Peyer's patch (tissue), 4 donors: ENCODE results near the gene LRRC37A2.
"Not testable (repeated sequence)": the region's sequence is repeated elsewhere in the genome, so short reads cannot be mapped to it uniquely, and the experiment has no call there.

Source experiments
- CTCF ChIP-seq, 6 experiments: fragments of 450-650 bp in 4 of 6; fragments of 200-600 bp in 2 of 6; sonication (generic) in 1 of 6; IDR thresholded peaks; one replicate each; pipeline ENCODE4 v1.5.1; 2017 to 2019; ENCODE audit warnings: antibody characterized with exemption in 6 of 6, mild to moderate bottlenecking in 3 of 6, moderate library complexity in 1 of 6
- POLR2A ChIP-seq, 2 donors: fragments of 450-650 bp; IDR thresholded peaks; one replicate each; pipeline ENCODE4 v1.5.1; 2017; ENCODE audit warnings: antibody characterized with exemption in 2 of 2, mild to moderate bottlenecking in 2 of 2, moderate library complexity in 2 of 2

GRCh38 chr17:46598344-46598931 lies 86.2 kb downstream of the LRRC37A2 start:
- TF ChIP-seq CTCF, POLR2A (IDR thresholded peaks at IDR 0.05): not testable (repeated sequence)
